Measurements from ENCODE around the gene UGT1A9. TPM values are rescaled to one million over a fixed set of nuclear protein-coding genes. Genes with fewer than 3 reads are reported as not detected.

UGT1A9 gene
- total and polyA plus RNA-seq, 2 of the 13 experiments (the other 11 are each of a cell fraction or from before 2014, with no cell fraction given): 0.07 TPM; not detected in 1

DNA sequence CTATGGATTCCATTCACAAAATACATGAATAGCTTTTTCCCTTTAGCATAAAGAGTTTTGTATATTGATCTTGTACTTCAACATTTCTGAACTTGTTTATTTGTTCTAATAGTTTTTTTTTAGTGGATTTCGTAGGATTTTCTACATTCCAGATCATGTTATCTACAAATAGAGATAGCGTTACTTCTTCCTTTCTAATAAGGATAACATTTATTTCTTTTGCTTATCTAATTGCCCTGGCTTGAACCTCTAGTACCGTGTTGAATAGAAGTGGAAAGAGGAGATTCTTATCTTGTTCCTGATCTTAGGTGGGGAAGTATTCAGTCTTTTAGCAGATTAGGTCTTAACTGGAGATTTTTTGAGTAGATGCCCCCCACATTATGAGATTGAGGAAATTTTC is 30.5 kb downstream of the UGT1A9 start (continued):
- TF ChIP-seq, protein P1, sequence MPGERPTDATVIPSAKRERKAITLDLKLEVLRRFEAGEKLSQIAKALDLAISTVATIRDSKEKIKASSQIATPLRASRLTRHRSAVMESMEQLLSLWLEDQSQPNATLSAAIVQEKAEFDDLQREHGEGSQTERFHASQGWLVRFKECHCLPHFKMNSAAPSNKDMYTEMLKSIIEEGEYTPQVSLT (CRISPR knock-in tag; IDR thresholded peaks at IDR 0.05; ENCODE audit: borderline replicate concordance, low read depth): no peak
- no peak for TF ChIP-seq SIX1 (CRISPR knock-in tag; IDR thresholded peaks at IDR 0.05; ENCODE audit: borderline replicate concordance)
- TF ChIP-seq, protein P2, sequence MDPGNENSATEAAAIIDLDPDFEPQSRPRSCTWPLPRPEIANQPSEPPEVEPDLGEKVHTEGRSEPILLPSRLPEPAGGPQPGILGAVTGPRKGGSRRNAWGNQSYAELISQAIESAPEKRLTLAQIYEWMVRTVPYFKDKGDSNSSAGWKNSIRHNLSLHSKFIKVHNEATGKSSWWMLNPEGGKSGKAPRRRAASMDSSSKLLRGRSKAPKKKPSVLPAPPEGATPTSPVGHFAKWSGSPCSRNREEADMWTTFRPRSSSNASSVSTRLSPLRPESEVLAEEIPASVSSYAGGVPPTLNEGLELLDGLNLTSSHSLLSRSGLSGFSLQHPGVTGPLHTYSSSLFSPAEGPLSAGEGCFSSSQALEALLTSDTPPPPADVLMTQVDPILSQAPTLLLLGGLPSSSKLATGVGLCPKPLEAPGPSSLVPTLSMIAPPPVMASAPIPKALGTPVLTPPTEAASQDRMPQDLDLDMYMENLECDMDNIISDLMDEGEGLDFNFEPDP (CRISPR knock-in tag; conservative IDR thresholded peaks at IDR 0.05): no peak
- TF ChIP-seq SRSF4 (IDR thresholded peaks at IDR 0.05; ENCODE audit: low read depth, low read length, poor library complexity, severe bottlenecking): no peak
- no peak for TF ChIP-seq ZNF335 (CRISPR knock-in tag; IDR thresholded peaks at IDR 0.05)
- TF ChIP-seq, protein P3, sequence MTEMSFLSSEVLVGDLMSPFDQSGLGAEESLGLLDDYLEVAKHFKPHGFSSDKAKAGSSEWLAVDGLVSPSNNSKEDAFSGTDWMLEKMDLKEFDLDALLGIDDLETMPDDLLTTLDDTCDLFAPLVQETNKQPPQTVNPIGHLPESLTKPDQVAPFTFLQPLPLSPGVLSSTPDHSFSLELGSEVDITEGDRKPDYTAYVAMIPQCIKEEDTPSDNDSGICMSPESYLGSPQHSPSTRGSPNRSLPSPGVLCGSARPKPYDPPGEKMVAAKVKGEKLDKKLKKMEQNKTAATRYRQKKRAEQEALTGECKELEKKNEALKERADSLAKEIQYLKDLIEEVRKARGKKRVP (CRISPR knock-in tag; IDR thresholded peaks at IDR 0.05): no peak
- TF ChIP-seq GLI4 (CRISPR knock-in tag; IDR thresholded peaks at IDR 0.05; ENCODE audit: borderline replicate concordance): no peak
- TF ChIP-seq, protein P4, sequence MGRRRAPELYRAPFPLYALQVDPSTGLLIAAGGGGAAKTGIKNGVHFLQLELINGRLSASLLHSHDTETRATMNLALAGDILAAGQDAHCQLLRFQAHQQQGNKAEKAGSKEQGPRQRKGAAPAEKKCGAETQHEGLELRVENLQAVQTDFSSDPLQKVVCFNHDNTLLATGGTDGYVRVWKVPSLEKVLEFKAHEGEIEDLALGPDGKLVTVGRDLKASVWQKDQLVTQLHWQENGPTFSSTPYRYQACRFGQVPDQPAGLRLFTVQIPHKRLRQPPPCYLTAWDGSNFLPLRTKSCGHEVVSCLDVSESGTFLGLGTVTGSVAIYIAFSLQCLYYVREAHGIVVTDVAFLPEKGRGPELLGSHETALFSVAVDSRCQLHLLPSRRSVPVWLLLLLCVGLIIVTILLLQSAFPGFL (CRISPR knock-in tag; IDR thresholded peaks at IDR 0.05): no peak
- TF ChIP-seq AGO1 (IDR thresholded peaks at IDR 0.05; ENCODE audit: low read depth, low read length, poor library complexity, severe bottlenecking): no peak
